Liver (tissue), 9 donors: ENCODE measurements around the gene TMED5. TPM values are rescaled to one million over a fixed set of nuclear protein-coding genes. Genes with fewer than 3 reads are reported as not detected.

Experiments
- DNase-seq: peaks from one replicate; pipeline ENCODE4 v3.0.0-alpha.2; 2017; ENCODE audit warnings: low spot score
- H3K27ac ChIP-seq, 2 donors: one replicate each; pipeline ENCODE4 v1.7.0; 2013; ENCODE audit warnings: inconsistent platforms in 2 of 2, low read length in 2 of 2, control low read depth in 1 of 2, low read depth in 1 of 2, mild to moderate bottlenecking in 1 of 2
- H3K27me3 ChIP-seq, 4 donors: one replicate each; pipeline versions ENCODE4 v1.6.1 to v1.7.0; 2013; ENCODE audit warnings: low read length in 3 of 4, inconsistent platforms in 1 of 4, mild to moderate bottlenecking in 1 of 4, moderate library complexity in 1 of 4; ENCODE audit not compliant: control insufficient read depth in 4 of 4, insufficient read depth in 4 of 4
- H3K36me3 ChIP-seq, 4 donors: one replicate each; pipeline versions ENCODE4 v1.6.1 to v1.7.0; 2013; ENCODE audit warnings: low read length in 3 of 4, mild to moderate bottlenecking in 3 of 4, low read depth in 1 of 4, moderate library complexity in 1 of 4; ENCODE audit not compliant: control insufficient read depth in 4 of 4, insufficient read depth in 3 of 4
- H3K4me1 ChIP-seq, 4 donors: one replicate each; pipeline versions ENCODE4 v1.6.1 to v1.7.0; 2013; ENCODE audit warnings: low read length in 3 of 4, mild to moderate bottlenecking in 3 of 4, moderate library complexity in 1 of 4; ENCODE audit not compliant: control insufficient read depth in 4 of 4, insufficient read depth in 4 of 4
- H3K4me3 ChIP-seq, 3 donors: one replicate each; pipeline versions ENCODE4 v1.6.1 to v1.7.0; 2013; ENCODE audit warnings: low read length in 3 of 3, control low read depth in 1 of 3, low read depth in 1 of 3, mild to moderate bottlenecking in 1 of 3
- H3K9ac ChIP-seq, 2 donors: one replicate each; pipeline ENCODE4 v1.7.0; 2013; ENCODE audit warnings: low read length in 2 of 2, mild to moderate bottlenecking in 2 of 2, moderate library complexity in 2 of 2, control low read depth in 1 of 2, low read depth in 1 of 2
- H3K9me3 ChIP-seq, 4 donors: one replicate each; pipeline versions ENCODE4 v1.6.1 to v1.7.0; 2013; ENCODE audit warnings: low read length in 3 of 4; ENCODE audit not compliant: control insufficient read depth in 4 of 4
- FOXA1 ChIP-seq: IDR thresholded peaks from 2 replicates; pipeline ENCODE4 v1.6.1; 2016; ENCODE audit warnings: antibody characterized with exemption
- FOXA2 ChIP-seq: IDR thresholded peaks from 2 replicates; pipeline ENCODE4 v1.6.1; 2016; ENCODE audit warnings: antibody characterized with exemption
- HNF4A ChIP-seq, 2 donors: conservative IDR thresholded peaks; 2 replicates each; pipeline ENCODE4 v1.6.1; 2016; ENCODE audit warnings: antibody characterized with exemption in 2 of 2, mild to moderate bottlenecking in 2 of 2
- HNF4G ChIP-seq: IDR thresholded peaks from 2 replicates; pipeline ENCODE4 v1.6.1; 2016; ENCODE audit warnings: antibody characterized with exemption
- NR2F2 ChIP-seq: IDR thresholded peaks from 2 replicates; pipeline ENCODE4 v1.6.1; 2016; ENCODE audit warnings: antibody characterized with exemption
- RAD21 ChIP-seq, 2 donors: IDR thresholded peaks; 2 replicates each; pipeline ENCODE4 v1.6.1; 2016; ENCODE audit warnings: antibody characterized with exemption in 2 of 2, mild to moderate bottlenecking in 2 of 2
- WGBS: extraction: QIAGEN DNeasy Blood & Tissue Kit; methylation state at CpG from one replicate; pipeline ENCODE4 v1.1.7; 2013; 5-methylcytosine and 5-hydroxymethylcytosine counted together
- polyA plus RNA-seq, 2 donors: library from polyadenylated mRNA; stranded (reverse) in 1 of 2; unstranded in 1 of 2; fragments of 200-250 nt in 1 of 2; fragments of >200 nt in 1 of 2; fragmentation: Nextera tagmentation in 1 of 2; extraction: Ambion mirVana in 1 of 2; gene quantifications; one replicate each; pipeline versions ENCODE4 v1.2.1 to v1.2.3, GENCODE V29; 2013 to 2015
- total RNA-seq, 2 donors: library from RNA; depleted of rRNA; stranded (reverse); fragments of >200 nt; gene quantifications; one replicate each; pipeline ENCODE4 v1.2.3, GENCODE V29; 2014
- TF ChIP-seq, protein P1 (sequence below): IDR thresholded peaks from 2 replicates; pipeline ENCODE4 v1.6.1; 2016; ENCODE audit warnings: antibody characterized with exemption, mild to moderate bottlenecking
- TF ChIP-seq, protein P2 (sequence below): IDR thresholded peaks from 2 replicates; pipeline ENCODE4 v1.6.1; 2016; ENCODE audit warnings: antibody characterized with exemption
- TF ChIP-seq, protein P3 (sequence below): fragments of 150-350 bp; IDR thresholded peaks from 2 replicates; pipeline ENCODE4 v1.5.1; 2017; ENCODE audit warnings: improper control_type of control experiment, low read depth, low read length; ENCODE audit not compliant: missing input control
- donor health status: healthy.
- donor health status: healthy.
- donor health status: healthy.
- donor health status: healthy.
- donor health status: healthy.

TMED5 gene
- total and polyA plus RNA-seq, 4 donors = 72.9 to 121 (median 85.7) TPM

DNA sequence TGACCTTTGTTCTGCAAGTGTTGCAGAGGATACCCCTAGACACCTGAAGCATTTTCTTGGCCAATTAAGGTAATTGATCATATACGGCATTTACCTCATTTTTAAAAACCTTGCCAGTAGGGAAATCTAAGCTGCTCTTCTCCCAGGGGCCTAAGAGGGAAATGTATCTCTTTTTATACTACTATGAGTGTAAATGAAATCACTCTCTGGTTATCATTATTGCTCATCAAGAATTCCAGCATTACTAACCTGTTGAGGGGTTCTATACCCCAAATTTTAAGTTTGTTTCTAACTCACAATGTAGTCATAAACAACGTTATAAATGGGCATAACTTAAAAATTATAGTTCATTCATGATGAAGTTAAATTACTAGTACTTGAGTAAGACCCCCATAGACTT, 27.4 kb downstream of the TMED5 start:
- TF ChIP-seq RAD21 (IDR thresholded peaks at IDR 0.05) (no peak), HNF4A (conservative IDR thresholded peaks at IDR 0.05) (no peak), FOXA1 (no peak), NR2F2 (no peak)
- TF ChIP-seq, protein P1, sequence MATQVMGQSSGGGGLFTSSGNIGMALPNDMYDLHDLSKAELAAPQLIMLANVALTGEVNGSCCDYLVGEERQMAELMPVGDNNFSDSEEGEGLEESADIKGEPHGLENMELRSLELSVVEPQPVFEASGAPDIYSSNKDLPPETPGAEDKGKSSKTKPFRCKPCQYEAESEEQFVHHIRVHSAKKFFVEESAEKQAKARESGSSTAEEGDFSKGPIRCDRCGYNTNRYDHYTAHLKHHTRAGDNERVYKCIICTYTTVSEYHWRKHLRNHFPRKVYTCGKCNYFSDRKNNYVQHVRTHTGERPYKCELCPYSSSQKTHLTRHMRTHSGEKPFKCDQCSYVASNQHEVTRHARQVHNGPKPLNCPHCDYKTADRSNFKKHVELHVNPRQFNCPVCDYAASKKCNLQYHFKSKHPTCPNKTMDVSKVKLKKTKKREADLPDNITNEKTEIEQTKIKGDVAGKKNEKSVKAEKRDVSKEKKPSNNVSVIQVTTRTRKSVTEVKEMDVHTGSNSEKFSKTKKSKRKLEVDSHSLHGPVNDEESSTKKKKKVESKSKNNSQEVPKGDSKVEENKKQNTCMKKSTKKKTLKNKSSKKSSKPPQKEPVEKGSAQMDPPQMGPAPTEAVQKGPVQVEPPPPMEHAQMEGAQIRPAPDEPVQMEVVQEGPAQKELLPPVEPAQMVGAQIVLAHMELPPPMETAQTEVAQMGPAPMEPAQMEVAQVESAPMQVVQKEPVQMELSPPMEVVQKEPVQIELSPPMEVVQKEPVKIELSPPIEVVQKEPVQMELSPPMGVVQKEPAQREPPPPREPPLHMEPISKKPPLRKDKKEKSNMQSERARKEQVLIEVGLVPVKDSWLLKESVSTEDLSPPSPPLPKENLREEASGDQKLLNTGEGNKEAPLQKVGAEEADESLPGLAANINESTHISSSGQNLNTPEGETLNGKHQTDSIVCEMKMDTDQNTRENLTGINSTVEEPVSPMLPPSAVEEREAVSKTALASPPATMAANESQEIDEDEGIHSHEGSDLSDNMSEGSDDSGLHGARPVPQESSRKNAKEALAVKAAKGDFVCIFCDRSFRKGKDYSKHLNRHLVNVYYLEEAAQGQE = no peak
- TF ChIP-seq, protein P2, sequence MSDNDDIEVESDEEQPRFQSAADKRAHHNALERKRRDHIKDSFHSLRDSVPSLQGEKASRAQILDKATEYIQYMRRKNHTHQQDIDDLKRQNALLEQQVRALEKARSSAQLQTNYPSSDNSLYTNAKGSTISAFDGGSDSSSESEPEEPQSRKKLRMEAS = no peak
- H3K9ac ChIP-seq = no peak overlapping the region
- H3K27me3 ChIP-seq = no peaks in the 10 kb centered on the region
- H3K4me1 ChIP-seq = no peaks in the 10 kb centered on the region
- H3K9me3 ChIP-seq = no peaks in the 10 kb centered on the region
- H3K4me3 ChIP-seq = no peak overlapping the region
- H3K36me3 ChIP-seq = peaks cover 6 to 44% (median 33%) of the 10 kb centered on the region in 4 donors
- no peak for DNase-seq
- no peak overlapping the region for H3K27ac ChIP-seq
- 94% methylated on average over 2 of the region's 2 CpGs for WGBS

DNA sequence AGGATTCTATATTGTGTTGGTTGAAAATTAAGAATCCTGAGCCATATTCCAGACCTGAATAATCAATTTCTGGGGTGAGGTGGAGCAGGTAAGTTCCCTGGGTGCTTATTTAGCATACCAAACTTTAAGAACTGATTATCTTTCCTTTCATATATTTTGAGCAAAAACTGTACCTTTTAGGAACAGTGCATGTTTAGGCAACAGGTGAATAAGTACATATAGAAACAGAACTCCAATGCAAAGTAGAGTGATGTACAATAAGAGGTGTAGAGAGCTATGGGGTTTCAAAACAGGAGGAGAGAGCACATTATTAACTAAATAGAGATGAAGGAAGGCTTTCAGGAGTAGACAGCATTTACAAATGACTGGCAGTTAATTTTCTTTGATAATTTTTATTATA, 28.7 kb downstream of the TMED5 start:
- H3K27me3 ChIP-seq = no peaks in the 10 kb centered on the region
- TF ChIP-seq FOXA1 (no peak), HNF4G (no peak)
- no peaks in the 10 kb centered on the region for H3K4me1 ChIP-seq
- no peaks in the 10 kb centered on the region for H3K9me3 ChIP-seq
- no peak overlapping the region for H3K4me3 ChIP-seq
- H3K36me3 ChIP-seq = peaks cover 4 to 38% (median 25%) of the 10 kb centered on the region in 4 donors
- H3K27ac ChIP-seq = no peak overlapping the region
- no peak overlapping the region for H3K9ac ChIP-seq
- no peak for DNase-seq

DNA sequence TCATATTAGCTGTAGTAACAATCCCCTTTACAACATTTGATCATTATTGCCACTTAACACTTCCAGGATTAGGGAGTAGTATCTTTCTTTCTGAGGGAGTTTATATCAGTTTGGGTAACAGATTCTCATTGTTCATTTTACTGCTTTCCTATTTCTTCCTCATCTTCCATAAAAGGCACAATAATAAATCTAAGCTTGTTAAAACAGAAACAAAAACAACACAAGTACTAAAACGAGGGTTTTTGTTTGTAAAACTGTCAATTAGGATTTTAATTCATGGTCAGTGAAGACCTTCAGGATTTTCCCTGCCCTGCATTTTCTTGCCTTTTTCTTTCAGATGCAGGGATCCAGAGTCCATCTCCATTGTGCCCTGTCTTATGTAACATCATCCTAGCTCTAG, 29.5 kb downstream of the TMED5 start:
- Histone ChIP-seq H3K27me3 (no peaks in the 10 kb centered on the region), H3K9me3 (no peaks in the 10 kb centered on the region), H3K4me1 (no peaks in the 10 kb centered on the region), H3K9ac (no peak overlapping the region), H3K36me3 (peaks cover 4 to 34% (median 22%) of the 10 kb centered on the region in 4 donors), H3K4me3 (no peak overlapping the region), H3K27ac (no peak overlapping the region)
- WGBS = 57% methylated on average over 1 of the region's 1 CpG
- DNase-seq = no peak
- no peak for TF ChIP-seq FOXA1
- no peak for TF ChIP-seq FOXA2
- no peak for TF ChIP-seq HNF4A (conservative IDR thresholded peaks at IDR 0.05)
- TF ChIP-seq, protein P3, sequence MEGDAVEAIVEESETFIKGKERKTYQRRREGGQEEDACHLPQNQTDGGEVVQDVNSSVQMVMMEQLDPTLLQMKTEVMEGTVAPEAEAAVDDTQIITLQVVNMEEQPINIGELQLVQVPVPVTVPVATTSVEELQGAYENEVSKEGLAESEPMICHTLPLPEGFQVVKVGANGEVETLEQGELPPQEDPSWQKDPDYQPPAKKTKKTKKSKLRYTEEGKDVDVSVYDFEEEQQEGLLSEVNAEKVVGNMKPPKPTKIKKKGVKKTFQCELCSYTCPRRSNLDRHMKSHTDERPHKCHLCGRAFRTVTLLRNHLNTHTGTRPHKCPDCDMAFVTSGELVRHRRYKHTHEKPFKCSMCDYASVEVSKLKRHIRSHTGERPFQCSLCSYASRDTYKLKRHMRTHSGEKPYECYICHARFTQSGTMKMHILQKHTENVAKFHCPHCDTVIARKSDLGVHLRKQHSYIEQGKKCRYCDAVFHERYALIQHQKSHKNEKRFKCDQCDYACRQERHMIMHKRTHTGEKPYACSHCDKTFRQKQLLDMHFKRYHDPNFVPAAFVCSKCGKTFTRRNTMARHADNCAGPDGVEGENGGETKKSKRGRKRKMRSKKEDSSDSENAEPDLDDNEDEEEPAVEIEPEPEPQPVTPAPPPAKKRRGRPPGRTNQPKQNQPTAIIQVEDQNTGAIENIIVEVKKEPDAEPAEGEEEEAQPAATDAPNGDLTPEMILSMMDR = no peak
- TF ChIP-seq, protein P2 = no peak
- TF ChIP-seq, protein P1 = no peak
- TF ChIP-seq RAD21 (IDR thresholded peaks at IDR 0.05) = no peak
- no peak for TF ChIP-seq HNF4G
